ENCODE measurements around the gene EFNB2.

Gene EFNB2, protein sequence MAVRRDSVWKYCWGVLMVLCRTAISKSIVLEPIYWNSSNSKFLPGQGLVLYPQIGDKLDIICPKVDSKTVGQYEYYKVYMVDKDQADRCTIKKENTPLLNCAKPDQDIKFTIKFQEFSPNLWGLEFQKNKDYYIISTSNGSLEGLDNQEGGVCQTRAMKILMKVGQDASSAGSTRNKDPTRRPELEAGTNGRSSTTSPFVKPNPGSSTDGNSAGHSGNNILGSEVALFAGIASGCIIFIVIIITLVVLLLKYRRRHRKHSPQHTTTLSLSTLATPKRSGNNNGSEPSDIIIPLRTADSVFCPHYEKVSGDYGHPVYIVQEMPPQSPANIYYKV

GRCh38 chr13:106535552-106536243, at the start of gene EFNB2:
EFNB2 (minus strand) TSS chr13:106535662; CDS start chr13:106534964, 698 bp downstream.
- peak; percentile 23 to 93 (median 82) for DNase-seq

DNA sequence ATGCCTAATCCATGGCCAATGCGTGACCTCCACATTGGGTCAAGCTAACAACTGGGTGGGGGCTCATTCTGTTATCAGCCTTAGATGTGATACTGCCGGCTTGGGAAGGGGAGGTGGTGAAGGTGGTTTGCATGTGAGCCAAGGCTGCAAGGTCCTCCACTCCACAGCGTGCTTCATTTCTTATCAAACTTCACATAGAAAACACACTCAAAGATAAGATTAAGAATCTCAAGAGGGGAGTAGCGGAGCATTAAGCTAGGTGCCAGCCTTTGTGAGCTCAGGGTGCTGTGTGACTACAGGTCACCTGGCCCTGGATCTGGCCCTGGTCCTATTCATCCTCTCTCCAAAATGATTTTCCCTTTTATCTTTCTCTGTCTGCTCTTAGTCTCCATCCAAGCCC, 45.8 kb upstream of the EFNB2 start:
- no peak for DNase-seq

- DNase-seq: no peak
Measured at GRCh38 chr13:106575896-106576295, 40.4 kb upstream of the EFNB2 start.

GRCh38 chr13:106573868-106574267, 38.4 kb upstream of the EFNB2 start:
- no peak for DNase-seq

DNA sequence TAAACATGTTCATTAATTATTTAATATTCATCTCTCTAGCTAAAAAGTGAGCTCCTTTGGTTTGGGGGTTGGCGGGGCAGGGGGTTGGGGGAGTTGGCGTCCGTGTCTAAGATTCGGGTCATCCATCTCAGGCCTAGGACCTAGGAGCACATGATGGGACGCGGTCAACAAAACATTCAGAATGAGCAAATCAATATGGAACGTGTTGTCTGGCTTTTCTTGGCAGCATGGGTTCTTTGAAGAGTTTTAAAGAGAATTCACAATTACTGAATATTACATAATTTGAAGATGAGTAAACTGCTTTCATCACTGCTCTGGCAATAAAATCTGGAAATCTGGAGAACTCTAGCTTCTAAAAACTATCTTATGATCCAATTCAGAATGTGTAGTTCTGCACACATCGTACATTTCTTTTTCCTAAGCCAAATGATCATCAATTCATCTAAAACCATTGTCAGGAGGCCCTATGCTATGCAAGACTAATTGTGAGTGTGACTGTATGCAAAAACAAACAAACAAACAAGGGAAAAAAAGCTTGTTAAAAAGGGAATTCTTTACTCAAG, 37.9 kb upstream of the EFNB2 start:
- no peak for DNase-seq

GRCh38 chr13:106570299-106570852, 34.9 kb upstream of the EFNB2 start:
- peak in 15 of 56 donors; percentile 3 to 64 (median 22) for DNase-seq

- DNase-seq: no peak
Measured at GRCh38 chr13:106569233-106570095, 34.0 kb upstream of the EFNB2 start.

- DNase-seq: no peak
Measured at GRCh38 chr13:106568299-106569003, 33.0 kb upstream of the EFNB2 start.

GRCh38 chr13:106567474-106568298, 32.2 kb upstream of the EFNB2 start, which contains the start of gene ARGLU1:
ARGLU1 (minus strand) TSS chr13:106568137; CDS start chr13:106567919, 218 bp downstream.
- DNase-seq: peak; percentile 26 to 97 (median 90)

DNA sequence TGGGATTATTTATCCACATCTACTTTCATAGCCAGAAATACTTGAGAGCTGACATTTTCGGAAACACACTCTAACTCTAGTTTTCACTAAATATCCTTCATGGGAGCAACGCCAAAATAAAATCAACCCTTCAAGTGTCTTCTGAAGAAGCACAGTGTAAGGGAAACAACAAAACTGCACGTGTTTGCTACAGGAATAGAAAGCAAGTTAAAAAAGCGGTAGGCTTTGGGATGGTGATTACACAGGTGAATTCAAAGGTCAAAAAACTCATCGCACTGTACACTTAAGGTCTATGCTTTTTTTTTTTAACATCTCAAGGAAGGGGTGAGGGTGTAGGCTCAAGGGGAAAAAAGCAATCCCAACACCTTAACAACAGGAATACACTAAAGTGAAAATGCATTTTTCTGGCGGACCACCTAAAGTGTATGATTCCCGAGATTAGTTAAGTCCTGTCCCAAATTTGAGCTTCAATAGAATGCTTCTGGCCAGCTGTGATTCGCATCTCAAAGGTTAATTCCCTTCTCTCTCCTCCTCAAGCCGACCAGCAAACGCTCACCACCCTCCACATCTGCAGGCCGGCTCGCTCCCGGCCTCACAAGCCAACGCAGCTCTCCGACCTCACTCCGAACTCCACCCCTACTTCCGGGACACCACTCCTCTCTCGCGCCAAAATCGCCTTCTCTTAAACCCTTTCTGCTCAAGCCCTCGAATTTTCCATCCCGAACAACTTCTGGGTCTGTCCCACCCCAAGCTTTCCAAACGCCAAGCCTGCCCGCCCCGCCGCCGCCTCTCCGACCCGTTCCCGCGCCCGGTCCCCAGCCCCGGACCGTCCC, 31.4 kb upstream of the EFNB2 start:
- DNase-seq: peak in 29 of 56 donors; percentile 4 to 65 (median 46)

- no peak for DNase-seq
Measured at GRCh38 chr13:106565127-106565775, 29.8 kb upstream of the EFNB2 start.

- no peak for DNase-seq
Measured at GRCh38 chr13:106562301-106562700, 26.8 kb upstream of the EFNB2 start.

DNA sequence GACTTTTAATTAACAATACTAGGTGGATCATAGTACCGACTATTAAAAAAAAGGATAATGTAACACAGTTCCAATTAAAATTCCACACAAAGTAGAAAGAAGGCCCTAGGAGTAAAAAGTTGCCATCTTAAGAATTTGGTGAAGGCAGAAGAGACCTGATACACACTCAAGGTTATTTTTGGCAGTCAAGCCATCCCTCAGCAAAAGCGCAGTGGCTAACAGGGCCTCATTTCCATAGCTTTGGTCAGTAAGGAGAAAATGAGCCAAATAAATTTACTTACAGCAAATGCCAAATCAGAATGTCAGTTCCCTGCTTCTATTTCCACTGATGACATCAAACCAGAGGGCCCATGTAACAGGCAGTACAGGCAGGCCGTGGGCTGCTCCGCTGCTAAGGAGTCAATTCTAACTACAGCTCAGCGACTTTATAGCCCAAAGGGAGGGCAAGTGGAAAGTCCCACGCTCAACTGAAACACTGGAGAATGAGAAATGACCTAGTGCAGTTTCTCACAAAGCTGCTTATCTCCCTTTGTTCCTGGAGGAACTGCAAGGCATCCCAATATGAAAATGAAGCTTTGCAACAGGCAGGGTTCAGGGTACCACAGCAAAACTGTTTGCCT, 26.2 kb upstream of the EFNB2 start:
- DNase-seq: peak in 3 of 56 donors; percentile 1 to 11 (median 9)

DNA sequence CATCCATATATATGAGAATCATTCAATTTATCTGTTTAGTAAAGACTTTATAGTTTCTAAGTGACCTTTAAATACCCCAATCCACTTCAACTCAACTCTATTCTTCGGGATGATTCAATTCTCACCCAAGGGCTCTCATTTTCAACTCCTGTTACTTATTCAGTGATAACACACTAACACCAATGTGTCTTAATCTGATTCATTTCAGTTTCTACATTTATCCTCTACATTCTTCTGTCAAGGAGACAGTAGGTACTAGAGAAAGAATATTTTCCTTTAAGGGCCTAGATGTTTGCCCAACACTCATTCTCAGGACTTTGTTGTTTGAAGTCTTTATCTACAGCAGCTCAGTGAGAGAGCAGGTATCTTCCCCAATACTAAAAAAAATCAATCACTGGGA, 25.4 kb upstream of the EFNB2 start:
- no peak for DNase-seq

GRCh38 chr13:106558527-106558926, 23.1 kb upstream of the EFNB2 start:
- no peak for DNase-seq

DNA sequence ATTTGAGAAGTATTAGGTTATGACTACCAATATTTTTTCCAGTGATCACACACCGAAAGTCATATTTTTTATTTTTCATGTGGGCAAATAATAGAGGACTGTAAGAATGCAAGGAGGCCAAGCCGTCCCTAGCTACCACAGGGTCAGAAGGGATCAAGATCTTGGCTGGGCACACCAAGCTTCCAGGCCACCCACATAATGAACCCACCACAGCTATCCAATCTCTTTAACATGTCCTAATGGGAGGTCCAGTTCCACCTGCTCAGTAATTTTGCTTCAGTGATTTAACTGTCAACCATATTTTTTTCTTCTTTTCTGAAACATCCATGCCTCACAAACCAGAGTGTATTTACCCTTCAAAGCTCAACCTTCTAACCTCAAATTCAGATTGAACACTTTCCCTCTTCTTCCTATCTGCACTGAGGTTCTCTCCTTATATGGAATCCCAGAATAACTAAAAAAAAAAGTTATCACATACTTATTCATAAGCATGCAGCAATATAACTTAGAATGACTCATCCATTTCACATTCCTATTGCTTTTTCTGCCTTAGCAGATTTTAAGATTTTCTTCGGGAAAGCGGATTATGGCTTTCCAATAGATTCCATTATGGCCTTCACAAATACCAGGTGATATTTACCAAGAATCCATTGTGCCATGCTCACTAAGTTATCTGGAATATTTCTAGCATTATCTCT, 20.3 kb upstream of the EFNB2 start:
- DNase-seq: no peak

- DNase-seq: no peak
Measured at GRCh38 chr13:106551751-106552150, 16.3 kb upstream of the EFNB2 start.
